B cell (primary cell): Measurements from ENCODE around the gene CDKN2AIPNL. TPM values are rescaled to one million over a fixed set of nuclear protein-coding genes. Genes with fewer than 3 reads are reported as not detected.
A peak's percentile ranks its signal among the peaks of the same experiment; 100 is the strongest.

Experiments used
- ATAC-seq: fragments of 200-7000 bp; cut with Tn5 transposase; one replicate; pipeline ENCODE4 v1.10.0; 2021; ENCODE audit warnings: low read depth, mild to moderate bottlenecking, moderate number of reproducible peaks, moderate library complexity
- CTCF ChIA-PET: fragments of 350-600 bp; sonication (Branson Sonifier 250); formaldehyde crosslinking; loops from one replicate; lab custom pipeline; 2021; ENCODE audit warnings: antibody characterized with exemption, inconsistent platforms; lab: Charles Lee
- POLR2A ChIA-PET: fragments of 350-600 bp; sonication (Branson Sonifier 250); formaldehyde crosslinking; loops from one replicate; lab custom pipeline; 2021; ENCODE audit warnings: antibody characterized with exemption; lab: Charles Lee
- DNase-seq: peaks from one replicate; pipeline ENCODE4 v3.0.0; 2013
- H2AFZ ChIP-seq: 2 replicates; pipeline ENCODE4 v1.6.1; 2012; ENCODE audit warnings: mild to moderate bottlenecking, low read depth, low read length; ENCODE audit not compliant: insufficient read depth, poor library complexity, severe bottlenecking
- H3K27ac ChIP-seq, 2 donors: 1 replicate in 1 of 2; 2 replicates in 1 of 2; pipeline ENCODE4 v1.5.1; 2012 to 2013; ENCODE audit warnings: low read length in 2 of 2, mild to moderate bottlenecking in 2 of 2, moderate library complexity in 1 of 2
- H3K27me3 ChIP-seq, 4 experiments: fragments of 200-600 bp in 1 of 4; sonication (generic) in 1 of 4; replicated peaks in 1 of 4; 1 replicate in 2 of 4; 2 replicates in 2 of 4; pipeline versions ENCODE4 v1.6.1 to v1.7.0; 2013 to 2016; ENCODE audit warnings: low read length in 3 of 4, mild to moderate bottlenecking in 2 of 4, mixed read lengths in 1 of 4, moderate library complexity in 1 of 4; ENCODE audit not compliant: insufficient read depth in 4 of 4, control insufficient read depth in 3 of 4; ENCODE audit errors: control extremely low read depth in 1 of 4
- H3K36me3 ChIP-seq, 2 experiments: replicated peaks in 1 of 2; 1 replicate in 1 of 2; 2 replicates in 1 of 2; pipeline versions ENCODE4 v1.6.1 to v1.7.1; 2013; ENCODE audit warnings: low read length in 1 of 2; ENCODE audit not compliant: insufficient read depth in 2 of 2, control insufficient read depth in 1 of 2; ENCODE audit errors: control extremely low read depth in 1 of 2, extremely low read depth in 1 of 2
- H3K4me1 ChIP-seq, 2 donors: fragments of 200-600 bp in 1 of 2; sonication (generic) in 1 of 2; 1 replicate in 1 of 2; 2 replicates in 1 of 2; pipeline versions ENCODE4 v1.5.1 to v1.6.1; 2013 to 2017; ENCODE audit warnings: low read length in 2 of 2; ENCODE audit not compliant: control insufficient read depth in 2 of 2, insufficient read depth in 2 of 2
- H3K4me2 ChIP-seq: replicated peaks from 2 replicates; pipeline ENCODE3; 2012; ENCODE audit warnings: mild to moderate bottlenecking, low read depth, low read length; ENCODE audit not compliant: poor library complexity, severe bottlenecking
- H3K4me3 ChIP-seq, 5 experiments: fragments of 200-600 bp in 1 of 5; sonication (generic) in 1 of 5; 1 replicate in 3 of 5; 2 replicates in 2 of 5; pipeline versions ENCODE4 v1.5.1 to v1.7.0; 2011 to 2016; ENCODE audit warnings: low read length in 4 of 5, mild to moderate bottlenecking in 4 of 5, low read depth in 2 of 5, control low read depth in 1 of 5, moderate library complexity in 1 of 5; ENCODE audit not compliant: insufficient read depth in 1 of 5; ENCODE audit errors: control extremely low read depth in 1 of 5, extremely low read depth in 1 of 5
- H3K79me2 ChIP-seq: fragments of 200-600 bp; sonication (generic); one replicate; pipeline ENCODE4 v1.6.0; 2016; ENCODE audit warnings: low read length; ENCODE audit not compliant: control insufficient read depth, insufficient read depth
- H3K9ac ChIP-seq: fragments of 200-600 bp; sonication (generic); 2 replicates; pipeline ENCODE4 v1.6.1; 2017; ENCODE audit warnings: mild to moderate bottlenecking, low read length, moderate library complexity
- H3K9me3 ChIP-seq, 3 donors: one replicate each; pipeline versions ENCODE4 v1.6.1 to v1.7.1; 2013; ENCODE audit warnings: low read length in 2 of 3; ENCODE audit not compliant: control insufficient read depth in 2 of 3, insufficient read depth in 1 of 3; ENCODE audit errors: control extremely low read depth in 1 of 3
- H4K20me1 ChIP-seq: 2 replicates; pipeline ENCODE4 v1.6.0; 2012; ENCODE audit warnings: mild to moderate bottlenecking, low read length; ENCODE audit not compliant: insufficient read depth, control insufficient read depth, poor library complexity, severe bottlenecking
- H3K27ac Mint-ChIP-seq: one replicate; pipeline ENCODE4 v1.8.0; 2021; ENCODE audit warnings: mixed read lengths
- H3K27me3 Mint-ChIP-seq: one replicate; pipeline ENCODE4 v1.8.0; 2021; ENCODE audit warnings: mixed read lengths
- H3K4me1 Mint-ChIP-seq: one replicate; pipeline ENCODE4 v1.8.0; 2021; ENCODE audit warnings: mixed read lengths
- H3K4me3 Mint-ChIP-seq: one replicate; pipeline ENCODE4 v1.8.0; 2021; ENCODE audit warnings: mixed read lengths
- H3K9me3 Mint-ChIP-seq: one replicate; pipeline ENCODE4 v1.8.0; 2022; ENCODE audit warnings: mixed read lengths; ENCODE audit not compliant: insufficient read depth
- CTCF ChIP-seq: fragments of 200-600 bp; IDR thresholded peaks from one replicate; pipeline ENCODE4 v1.8.0; 2022; ENCODE audit warnings: antibody characterized with exemption, mild to moderate bottlenecking
- EZH2 ChIP-seq: IDR thresholded peaks from 2 replicates; pipeline ENCODE4 v1.6.1; 2012; ENCODE audit warnings: borderline replicate concordance, low read depth, mild to moderate bottlenecking, moderate library complexity, low read length; ENCODE audit not compliant: insufficient read depth, poor library complexity, severe bottlenecking
- WGBS: methylation state at CpG from one replicate; pipeline ENCODE4 v1.1.5; 2013; ENCODE audit warnings: missing lambda C conversion rate; ENCODE audit not compliant: insufficient coverage; 5-methylcytosine and 5-hydroxymethylcytosine counted together
- intact Hi-C: fragments of 100-400 bp; cut with micrococcal nuclease; formaldehyde crosslinking; loops from one replicate; pipeline ENCODE4 v1.10.0; 2022
- polyA plus RNA-seq: library from polyadenylated mRNA; depleted of rRNA; stranded (reverse); fragments of >200 nt; gene quantifications from 2 replicates; pipeline ENCODE4 v1.2.3, GENCODE V29; 2012
- total RNA-seq, 2 donors: library from RNA; stranded (reverse); fragments of 120-200 nt in 1 of 2; gene quantifications; 1 replicate in 1 of 2; 2 replicates in 1 of 2; pipeline versions ENCODE4 v1.2.3 to v1.2.4, GENCODE V29; 2013 to 2022

Gene CDKN2AIPNL
- total and polyA plus RNA-seq, 2 donors (not counting 1 experiment from before 2014, with no cell fraction given): 11.2 to 17.2 TPM

GRCh38 chr5:134446938-134447337, 35.3 kb upstream of the CDKN2AIPNL start:
- Histone ChIP-seq H2AFZ (no peak overlapping the region), H3K36me3 (no peaks in the 10 kb centered on the region), H3K79me2 (no peaks in the 10 kb centered on the region), H3K27ac (peak overlapping the region; percentile 47 to 52), H3K4me3 (peak overlapping the region in 1 of 5 experiments; percentile 38), H4K20me1 (no peaks in the 10 kb centered on the region), H3K9ac (peak overlapping the region; percentile 15), H3K4me1 (peaks cover 37 to 42% of the 10 kb centered on the region in 2 donors), H3K4me2 (peak overlapping the region; percentile 65), H3K27me3 (no peaks in the 10 kb centered on the region), H3K9me3 (no peaks in the 10 kb centered on the region)
- Mint-ChIP-seq H3K9me3 (no peaks in the 10 kb centered on the region), H3K4me1 (peaks cover 56% of the 10 kb centered on the region), H3K27ac (peak overlapping the region; percentile 87), H3K4me3 (peak overlapping the region; percentile 79), H3K27me3 (no peaks in the 10 kb centered on the region)
- ATAC-seq (peak; percentile 86), DNase-seq (peak; percentile 84)
- ChIA-PET POLR2A (interaction anchor here (0.6 to 2.5 kb wide), 8 partner anchors 10 to 109 kb away, joined by 3 to 29 read pairs (median 8); partner anchors contain the start of genes CDKN2AIPNL and JADE2), CTCF (interaction anchor here (0.8 to 3.2 kb wide), 13 partner anchors 10 to 143 kb away, joined by 3 to 31 read pairs (median 7); partner anchors contain the start of genes CDKN2AIPNL and UBE2B)
- 20% methylated on average over 1 of the region's 2 CpGs for WGBS
- intact Hi-C loops: loop anchor here (1.0 to 5.0 kb wide), 7 partner anchors 10 to 220 kb away; partner anchors contain the start of genes PPP2CA and UBE2B
- TF ChIP-seq CTCF: no peak
- TF ChIP-seq EZH2: no peak
